H1 (cell line): ENCODE data around the gene SRXN1. TPM values are rescaled to one million over a fixed set of nuclear protein-coding genes. Genes with fewer than 3 reads are reported as not detected.

ENCODE experiments used
- CTCF ChIA-PET: fragments of 300-600 bp; sonication (Branson Sonifier 250); formaldehyde crosslinking; loops from one replicate; lab custom pipeline; 2021; ENCODE audit not compliant: partially characterized antibody; lab: Charles Lee
- POLR2A ChIA-PET: fragments of 300-600 bp; sonication (Branson Sonifier 250); formaldehyde crosslinking; loops from one replicate; lab custom pipeline; 2021; ENCODE audit warnings: inconsistent platforms; ENCODE audit not compliant: partially characterized antibody; lab: Charles Lee
- DNase-seq, 2 experiments: peaks; one replicate each; pipeline versions ENCODE4 v3.0.0 to v3.0.0-alpha.2; 2010 to 2022; ENCODE audit warnings: low spot score in 2 of 2, low read depth in 1 of 2, mixed read lengths in 1 of 2
- FAIRE-seq: peaks from 2 replicates; lab custom pipeline; 2011; peaks lifted over from hg19 to GRCh38; lab: Jason Lieb, UNC
- H2AFZ ChIP-seq: 2 replicates; pipeline ENCODE4 v1.8.1; 2012; ENCODE audit warnings: low read length, inconsistent platforms
- H2AK5ac ChIP-seq: 2 replicates; pipeline ENCODE4 v1.6.1; 2013; ENCODE audit warnings: low read depth, low read length
- H2BK120ac ChIP-seq: replicated peaks from 2 replicates; pipeline ENCODE3; 2013; ENCODE audit warnings: low read depth, low read length, inconsistent platforms
- H2BK12ac ChIP-seq: 2 replicates; pipeline ENCODE4 v1.6.1; 2013; ENCODE audit warnings: low read depth, low read length
- H2BK15ac ChIP-seq: 2 replicates; pipeline ENCODE4 v1.6.1; 2013; ENCODE audit warnings: low read length
- H2BK20ac ChIP-seq: 2 replicates; pipeline ENCODE4 v1.6.1; 2013; ENCODE audit warnings: low read length
- H2BK5ac ChIP-seq: 2 replicates; pipeline ENCODE4 v1.6.1; 2013; ENCODE audit warnings: low read depth, low read length
- H3K14ac ChIP-seq: 2 replicates; pipeline ENCODE4 v1.6.1; 2013; ENCODE audit warnings: inconsistent platforms; ENCODE audit not compliant: insufficient read length
- H3K18ac ChIP-seq: 2 replicates; pipeline ENCODE4 v1.6.1; 2013; ENCODE audit warnings: low read length; ENCODE audit errors: extremely low read depth
- H3K23ac ChIP-seq: 2 replicates; pipeline ENCODE4 v1.6.1; 2013; ENCODE audit warnings: inconsistent platforms; ENCODE audit not compliant: insufficient read length
- H3K23me2 ChIP-seq: 2 replicates; pipeline ENCODE4 v1.6.1; 2013; ENCODE audit warnings: low read depth, low read length
- H3K27ac ChIP-seq: 2 replicates; pipeline ENCODE4 v1.6.1; 2011; ENCODE audit warnings: low read depth, low read length, inconsistent platforms
- H3K27me3 ChIP-seq, 4 experiments: replicated peaks in 1 of 4; 1 replicate in 1 of 4; 2 replicates in 3 of 4; pipeline versions ENCODE4 v1.6.1 to v1.8.1; 2011 to 2013; ENCODE audit warnings: low read length in 3 of 4, mild to moderate bottlenecking in 3 of 4, inconsistent platforms in 2 of 4, mixed read lengths in 2 of 4, moderate library complexity in 1 of 4; ENCODE audit not compliant: control insufficient read depth in 3 of 4, insufficient read depth in 3 of 4; ENCODE audit errors: extremely low read depth in 1 of 4
- H3K36me3 ChIP-seq, 4 experiments: 2 replicates each; pipeline versions ENCODE4 v1.6.1 to v1.8.1; 2011 to 2013; ENCODE audit warnings: mild to moderate bottlenecking in 4 of 4, low read length in 3 of 4, moderate library complexity in 2 of 4, control low read depth in 1 of 4, inconsistent platforms in 1 of 4; ENCODE audit not compliant: insufficient read depth in 4 of 4, control insufficient read depth in 2 of 4
- H3K4ac ChIP-seq: replicated peaks from 2 replicates; pipeline ENCODE3; 2013; ENCODE audit warnings: low read length, low read depth, mixed read lengths, inconsistent platforms; ENCODE audit not compliant: insufficient read length
- H3K4me1 ChIP-seq, 4 experiments: replicated peaks in 1 of 4; 1 replicate in 1 of 4; 2 replicates in 3 of 4; pipeline versions ENCODE4 v1.6.1 to v1.8.1; 2011 to 2013; ENCODE audit warnings: low read length in 3 of 4, inconsistent platforms in 2 of 4, mixed read lengths in 1 of 4; ENCODE audit not compliant: insufficient read depth in 4 of 4, control insufficient read depth in 3 of 4
- H3K4me2 ChIP-seq, 2 experiments: 2 replicates each; pipeline versions ENCODE4 v1.6.1 to v1.8.1; 2011 to 2013; ENCODE audit warnings: low read depth in 2 of 2, low read length in 2 of 2, control low read depth in 1 of 2, inconsistent platforms in 1 of 2, mild to moderate bottlenecking in 1 of 2; ENCODE audit not compliant: insufficient read depth in 1 of 2
- H3K4me3 ChIP-seq, 4 experiments: fragments of 200-600, 300-600 bp in 1 of 4; sonication (generic), shearing (Covaris generic), sonication (Bioruptor Twin) in 1 of 4; 2 replicates each; pipeline versions ENCODE4 v1.5.1 to v1.8.1; 2011 to 2016; ENCODE audit warnings: low read length in 4 of 4, low read depth in 3 of 4, control low read depth in 2 of 4, inconsistent platforms in 2 of 4, mild to moderate bottlenecking in 2 of 4, mixed read lengths in 1 of 4, moderate library complexity in 1 of 4; ENCODE audit not compliant: insufficient read depth in 2 of 4; ENCODE audit errors: extremely low read depth in 1 of 4
- H3K56ac ChIP-seq: replicated peaks from 2 replicates; pipeline ENCODE3; 2013; ENCODE audit warnings: low read depth, mild to moderate bottlenecking, mixed read lengths, low read length, inconsistent platforms; ENCODE audit not compliant: insufficient read length
- H3K79me1 ChIP-seq: 2 replicates; pipeline ENCODE4 v1.6.1; 2013; ENCODE audit warnings: low read depth, low read length, control low read depth
- H3K79me2 ChIP-seq, 2 experiments: 2 replicates each; pipeline versions ENCODE4 v1.6.1 to v1.8.1; 2012 to 2013; ENCODE audit warnings: low read length in 2 of 2, mild to moderate bottlenecking in 2 of 2, inconsistent platforms in 1 of 2; ENCODE audit not compliant: insufficient read depth in 2 of 2, control insufficient read depth in 1 of 2
- H3K9ac ChIP-seq, 4 experiments: replicated peaks in 1 of 4; 1 replicate in 1 of 4; 2 replicates in 3 of 4; pipeline versions ENCODE4 v1.6.1 to v1.8.1; 2011 to 2013; ENCODE audit warnings: low read depth in 3 of 4, low read length in 3 of 4, control low read depth in 2 of 4, mild to moderate bottlenecking in 2 of 4, moderate library complexity in 2 of 4, inconsistent platforms in 1 of 4; ENCODE audit errors: extremely low read depth in 1 of 4
- H3K9me3 ChIP-seq, 2 experiments: 2 replicates each; pipeline versions ENCODE4 v1.6.1 to v1.8.1; 2012 to 2013; ENCODE audit warnings: mild to moderate bottlenecking in 2 of 2, moderate library complexity in 2 of 2, control low read depth in 1 of 2, inconsistent platforms in 1 of 2, low read depth in 1 of 2, low read length in 1 of 2, mixed read lengths in 1 of 2; ENCODE audit not compliant: insufficient read depth in 2 of 2
- H4K20me1 ChIP-seq, 2 experiments: replicated peaks in 1 of 2; 2 replicates each; pipeline versions ENCODE3 to v1.8.1; 2011 to 2013; ENCODE audit warnings: inconsistent platforms in 2 of 2, low read length in 2 of 2, mild to moderate bottlenecking in 1 of 2; ENCODE audit not compliant: insufficient read depth in 2 of 2, control insufficient read depth in 1 of 2
- H4K5ac ChIP-seq: 2 replicates; pipeline ENCODE4 v1.6.1; 2013; ENCODE audit warnings: low read length, low read depth, mixed read lengths, inconsistent platforms; ENCODE audit not compliant: insufficient read length
- H4K8ac ChIP-seq: 2 replicates; pipeline ENCODE4 v1.8.0; 2013; ENCODE audit warnings: mild to moderate bottlenecking, moderate library complexity, low read length, inconsistent platforms; ENCODE audit not compliant: insufficient read depth; ENCODE audit errors: extremely low read depth
- H4K91ac ChIP-seq: replicated peaks from 2 replicates; pipeline ENCODE3; 2013; ENCODE audit warnings: low read length, mixed read lengths, inconsistent platforms; ENCODE audit not compliant: insufficient read length
- RBBP5 ChIP-seq: IDR thresholded peaks from 2 replicates; pipeline ENCODE4 v1.7.1; 2012; ENCODE audit warnings: low read depth, mild to moderate bottlenecking, inconsistent platforms, low read length, moderate library complexity, borderline replicate concordance
- WGBS, 2 experiments: shearing (Covaris generic) in 1 of 2; methylation state at CpG; one replicate each; pipeline versions ENCODE4 v1.1.6 to v1.1.7; 2013 to 2015; ENCODE audit warnings: low lambda C conversion rate in 2 of 2, mixed read lengths in 2 of 2, inconsistent platforms in 1 of 2, low coverage in 1 of 2, missing lambda C conversion rate in 1 of 2; ENCODE audit not compliant: insufficient replicate concordance in 2 of 2, insufficient coverage in 1 of 2, insufficient read length in 1 of 2; ENCODE audit errors: extremely low coverage in 1 of 2, missing lambda C conversion rate in 1 of 2; 5-methylcytosine and 5-hydroxymethylcytosine counted together
- polyA plus RNA-seq, 7 experiments: library from polyadenylated mRNA; depleted of rRNA in 3 of 7; stranded (reverse) in 5 of 7; unstranded in 2 of 7; fragments of >200 nt in 5 of 7; fragments of 200-250 nt in 2 of 7; gene quantifications; 1 replicate in 5 of 7; 2 replicates in 1 of 7; 4 replicates in 1 of 7; pipeline versions ENCODE4 v1.2.1 to v1.2.3, GENCODE V29; 2011 to 2013; ENCODE audit warnings: missing spikeins in 2 of 7, mixed read lengths in 2 of 7
- total RNA-seq: library from RNA; stranded (reverse); fragmentation: NEBNext Ultra II Directional; extraction: Animal tissue kit (Norgen Biotek cat#: 25700); gene quantifications from 2 replicates; pipeline ENCODE4 v1.2.1, GENCODE V29; 2021

Gene SRXN1
- total and polyA plus RNA-seq, 2 of the 8 experiments (the other 6 are each of a cell fraction or from before 2014, with no cell fraction given): 12.2 to 15.8 TPM

DNA sequence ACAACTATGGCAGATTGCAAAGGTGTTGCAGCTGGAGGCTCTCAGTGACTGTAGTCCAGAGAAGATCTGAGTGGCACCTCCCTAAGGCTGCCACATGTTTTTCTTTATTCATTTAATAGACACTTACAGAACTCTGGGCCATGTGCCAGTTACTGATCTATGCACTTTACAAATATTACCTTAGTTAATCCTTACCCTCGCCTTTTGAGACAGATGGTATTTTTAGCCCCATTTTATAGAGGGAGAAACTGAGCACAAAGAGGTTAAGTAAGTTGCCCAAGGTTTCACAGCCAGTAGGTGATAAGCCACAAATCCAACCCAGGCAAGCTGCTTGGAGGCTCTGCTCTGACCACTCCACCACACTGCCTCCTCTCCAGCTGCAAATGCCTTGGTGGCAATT lies 29.1 kb upstream of the SRXN1 start:
- H2AK5ac ChIP-seq: no peak overlapping the region
- H3K23me2 ChIP-seq: no peaks in the 10 kb centered on the region
- no peak overlapping the region for H4K8ac ChIP-seq
- no peak overlapping the region for H3K9ac ChIP-seq
- H3K4me3 ChIP-seq: no peak overlapping the region
- no peak overlapping the region for H3K4me2 ChIP-seq
- no peak overlapping the region for H2BK5ac ChIP-seq
- no peak for TF ChIP-seq RBBP5
- no peak for DNase-seq
- H3K27me3 ChIP-seq: peaks cover 0 to 1% (median under 1%) of the 10 kb centered on the region in 4 experiments; a peak in 5 of 7 replicates
- no peaks in the 10 kb centered on the region for H3K4me1 ChIP-seq
- no peak overlapping the region for H4K91ac ChIP-seq
- no peak for FAIRE-seq
- H3K79me1 ChIP-seq: no peaks in the 10 kb centered on the region
- H3K79me2 ChIP-seq: no peaks in the 10 kb centered on the region
- no peak overlapping the region for H3K27ac ChIP-seq
- H4K5ac ChIP-seq: no peak overlapping the region
- no peak overlapping the region for H2BK120ac ChIP-seq
- no peaks in the 10 kb centered on the region for H3K9me3 ChIP-seq
- no peak overlapping the region for H2BK15ac ChIP-seq
- no peak overlapping the region for H3K18ac ChIP-seq
- H3K56ac ChIP-seq: no peak overlapping the region
- no peak overlapping the region for H2BK20ac ChIP-seq
- H3K4ac ChIP-seq: no peak overlapping the region
- no peak overlapping the region for H3K14ac ChIP-seq
- H2BK12ac ChIP-seq: no peak overlapping the region
- CTCF ChIA-PET: interaction anchor here (1.0 to 14.1 kb wide), 4 partner anchors 8 to 57 kb away, joined by 5 to 116 read pairs (median 7); no protein-coding TSS in a partner anchor
- no peak overlapping the region for H3K23ac ChIP-seq
- no peaks in the 10 kb centered on the region for H4K20me1 ChIP-seq
- POLR2A ChIA-PET: interaction anchor here (1.3 to 2.2 kb wide), 2 partner anchors 15 to 46 kb away, joined by 4 to 5 read pairs; no protein-coding TSS in a partner anchor
- H2AFZ ChIP-seq: no peak overlapping the region
- H3K36me3 ChIP-seq: no peaks in the 10 kb centered on the region
- WGBS, 2 experiments: 93% methylated on average over 1 of the region's 1 CpG; no CpG with 5 or more reads in 1 of the 2 experiments
